ENCODE results near the gene PSMA2. TPM values are rescaled to one million over a fixed set of nuclear protein-coding genes. Genes with fewer than 3 reads are reported as not detected.
"Not testable (repeated sequence)": the region's sequence is repeated elsewhere in the genome, so short reads cannot be mapped to it uniquely, and the experiment has no call there.

The PSMA2 gene
- total RNA-seq, 1 donor: 67.8 TPM

- no peak overlapping the region for H3K4me3 ChIP-seq (ENCODE audit: low read depth, low read length)
- TF ChIP-seq, protein P1, sequence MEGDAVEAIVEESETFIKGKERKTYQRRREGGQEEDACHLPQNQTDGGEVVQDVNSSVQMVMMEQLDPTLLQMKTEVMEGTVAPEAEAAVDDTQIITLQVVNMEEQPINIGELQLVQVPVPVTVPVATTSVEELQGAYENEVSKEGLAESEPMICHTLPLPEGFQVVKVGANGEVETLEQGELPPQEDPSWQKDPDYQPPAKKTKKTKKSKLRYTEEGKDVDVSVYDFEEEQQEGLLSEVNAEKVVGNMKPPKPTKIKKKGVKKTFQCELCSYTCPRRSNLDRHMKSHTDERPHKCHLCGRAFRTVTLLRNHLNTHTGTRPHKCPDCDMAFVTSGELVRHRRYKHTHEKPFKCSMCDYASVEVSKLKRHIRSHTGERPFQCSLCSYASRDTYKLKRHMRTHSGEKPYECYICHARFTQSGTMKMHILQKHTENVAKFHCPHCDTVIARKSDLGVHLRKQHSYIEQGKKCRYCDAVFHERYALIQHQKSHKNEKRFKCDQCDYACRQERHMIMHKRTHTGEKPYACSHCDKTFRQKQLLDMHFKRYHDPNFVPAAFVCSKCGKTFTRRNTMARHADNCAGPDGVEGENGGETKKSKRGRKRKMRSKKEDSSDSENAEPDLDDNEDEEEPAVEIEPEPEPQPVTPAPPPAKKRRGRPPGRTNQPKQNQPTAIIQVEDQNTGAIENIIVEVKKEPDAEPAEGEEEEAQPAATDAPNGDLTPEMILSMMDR (IDR thresholded peaks at IDR 0.05; ENCODE audit: insufficient read depth, low read depth, low read length): no peak
- no peak for DNase-seq (ENCODE audit: low read depth)
Measured at GRCh38 chr7:42886893-42887505, 45.0 kb downstream of the PSMA2 start.

DNA sequence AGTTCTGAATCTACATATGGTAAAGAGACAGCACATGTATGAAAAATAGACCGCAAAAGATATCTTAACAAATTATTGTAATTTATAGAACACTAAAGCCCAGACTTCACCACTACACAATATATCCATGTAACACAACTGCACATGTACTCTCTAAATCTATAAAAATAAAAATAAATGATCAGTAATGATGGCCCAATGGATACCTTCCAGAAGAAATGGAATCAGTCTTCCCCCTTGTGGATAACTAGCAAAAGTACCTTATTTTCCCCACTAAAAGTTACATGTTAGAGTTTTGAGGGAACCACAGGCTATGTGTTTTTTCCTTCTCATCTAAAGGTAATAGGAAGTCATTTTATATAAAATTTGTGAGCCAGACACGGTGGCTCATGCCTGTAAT is 45.8 kb downstream of the PSMA2 start:
- no peak for DNase-seq (ENCODE audit: low read depth)
- TF ChIP-seq, protein P1 (IDR thresholded peaks at IDR 0.05; ENCODE audit: insufficient read depth, low read depth, low read length): peak; percentile 43
- no peak overlapping the region for H3K4me3 ChIP-seq (ENCODE audit: low read depth, low read length)

DNA sequence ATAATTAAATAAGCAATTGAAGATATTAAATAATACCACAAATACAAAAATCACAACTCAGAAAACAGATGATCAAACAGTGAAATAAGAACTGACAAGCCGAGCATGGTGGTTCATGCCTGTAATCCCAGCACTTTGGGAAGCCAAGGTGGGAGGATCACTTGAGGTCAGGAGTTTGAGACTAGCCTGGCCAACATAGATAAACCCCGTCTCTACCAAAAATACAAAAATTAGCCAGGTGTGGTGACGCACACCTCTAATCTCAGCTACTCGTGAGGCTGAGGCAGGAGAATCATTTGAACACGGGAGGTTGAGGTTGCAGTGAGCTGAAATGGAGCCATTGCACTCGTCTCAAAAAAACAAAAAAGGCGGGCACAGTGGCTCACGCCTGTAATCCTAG is 46.8 kb downstream of the PSMA2 start:
- not testable (repeated sequence) for DNase-seq (ENCODE audit: low read depth); H3K4me3 ChIP-seq (ENCODE audit: low read depth, low read length)

GRCh38 chr7:42883950-42884349 is 48.0 kb downstream of the PSMA2 start:
- no peak for DNase-seq (ENCODE audit: low read depth)
- H3K4me3 ChIP-seq (ENCODE audit: low read depth, low read length): no peak overlapping the region
- TF ChIP-seq, protein P1 (IDR thresholded peaks at IDR 0.05; ENCODE audit: insufficient read depth, low read depth, low read length): no peak

DNA sequence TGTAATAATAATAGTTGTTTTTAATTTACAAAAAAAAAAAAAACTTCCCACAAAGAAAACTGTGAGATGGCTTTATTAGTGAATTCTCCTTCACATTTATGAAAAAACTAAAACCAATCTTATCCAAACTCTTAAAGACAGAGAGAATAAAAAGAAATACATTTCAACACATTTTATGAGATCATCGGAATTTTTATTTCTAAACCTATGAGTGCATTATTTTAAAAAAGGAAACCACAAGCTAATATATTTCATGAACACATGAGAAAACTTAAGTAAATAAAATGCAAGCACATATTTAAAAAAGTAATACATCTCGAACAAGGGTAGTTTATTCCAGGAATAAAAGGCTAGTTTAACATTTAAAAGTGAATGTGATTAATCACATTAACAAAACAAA is 51.6 kb downstream of the PSMA2 start:
- no peak overlapping the region for H3K4me3 ChIP-seq (ENCODE audit: low read depth, low read length)
- TF ChIP-seq, protein P1 (IDR thresholded peaks at IDR 0.05; ENCODE audit: insufficient read depth, low read depth, low read length): no peak
- no peak for DNase-seq (ENCODE audit: low read depth)

DNA sequence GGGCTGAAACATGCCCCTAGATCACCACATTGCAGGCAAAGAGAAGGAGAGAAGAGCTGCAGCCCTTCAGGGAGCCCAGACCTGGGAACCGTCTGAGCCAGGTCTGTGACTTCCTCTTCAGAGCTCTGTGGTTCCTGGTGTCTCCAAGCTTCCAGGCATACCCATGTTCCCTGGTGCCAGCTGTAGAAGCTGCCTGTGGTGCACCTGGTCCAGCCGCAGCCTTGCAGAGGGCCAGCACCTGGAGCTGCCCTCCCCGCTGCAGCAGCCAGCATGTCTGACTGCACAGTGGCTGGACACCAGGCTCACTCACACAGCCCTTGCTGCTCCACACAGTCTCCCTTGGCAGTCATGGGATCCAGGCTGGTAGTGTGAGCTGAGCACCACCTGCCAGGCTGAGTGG is 53.7 kb downstream of the PSMA2 start:
- TF ChIP-seq, protein P1 (IDR thresholded peaks at IDR 0.05; ENCODE audit: insufficient read depth, low read depth, low read length): no peak
- DNase-seq (ENCODE audit: low read depth): no peak
- H3K4me3 ChIP-seq (ENCODE audit: low read depth, low read length): no peak overlapping the region

GRCh38 chr7:42877862-42878261 is 54.1 kb downstream of the PSMA2 start:
- H3K4me3 ChIP-seq (ENCODE audit: low read depth, low read length): no peak overlapping the region
- TF ChIP-seq, protein P1 (IDR thresholded peaks at IDR 0.05; ENCODE audit: insufficient read depth, low read depth, low read length): no peak
- no peak for DNase-seq (ENCODE audit: low read depth)
